Retinal pigment epithelial cell (primary cell): ENCODE measurements around the gene FAM90A26.
"Not testable (repeated sequence)": the region's sequence is repeated elsewhere in the genome, so short reads cannot be mapped to it uniquely, and the experiment has no call there.

Source experiments
- DNase-seq: peaks from one replicate; pipeline ENCODE4 v3.0.0-alpha.2; 2010; ENCODE audit warnings: low read depth
- H3K4me3 ChIP-seq: 2 replicates; pipeline ENCODE4 v1.5.1; 2011; ENCODE audit warnings: mild to moderate bottlenecking, low read length, control low read depth, moderate library complexity
- TF ChIP-seq, protein P1 (sequence below): conservative IDR thresholded peaks from 2 replicates; pipeline ENCODE4 v1.5.1; 2011; ENCODE audit warnings: low read depth, low read length, control low read depth, inconsistent platforms

FAM90A26 gene

DNA sequence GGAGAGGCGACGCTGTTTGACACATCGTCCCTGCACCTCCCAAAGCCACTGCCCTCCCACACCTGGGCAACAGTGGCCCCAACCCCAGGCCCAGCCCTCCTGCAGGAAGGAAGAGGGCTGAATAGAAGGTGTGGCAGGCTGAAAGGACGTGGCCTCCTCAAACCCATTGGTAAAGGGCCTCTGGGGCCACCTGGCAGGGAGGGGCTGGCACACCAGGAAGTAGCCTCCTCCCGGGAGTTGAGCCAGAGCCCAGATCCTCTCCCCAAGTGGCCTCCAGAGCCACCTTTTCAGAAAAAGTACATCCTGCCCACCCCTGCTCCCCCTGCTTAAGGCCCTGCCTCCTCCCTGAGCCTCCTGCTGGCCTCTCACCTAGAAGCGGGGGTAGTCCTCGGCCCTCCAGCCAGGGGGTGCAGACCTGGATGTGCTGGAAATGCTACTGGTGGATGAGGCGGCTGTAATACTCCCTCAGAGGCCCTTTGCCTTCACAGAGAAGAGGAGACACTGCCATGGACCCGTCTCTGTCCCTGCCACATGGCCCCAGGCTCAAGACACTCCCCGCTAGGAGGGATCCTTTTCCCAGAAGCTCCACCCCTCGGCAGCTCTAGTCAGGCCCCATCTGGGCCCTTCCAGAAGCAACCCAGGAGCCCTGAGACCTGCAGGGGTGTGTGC lies at the start of gene FAM90A26:
FAM90A26 (plus strand) TSS at position 619 of the 669 bp plus-strand sequence. CDS start 2,764 bp downstream, outside the sequence.
- DNase-seq, H3K4me3 ChIP-seq: not testable (repeated sequence)

GRCh38 chr4:9122711-9123110 lies 47.5 kb upstream of the FAM90A26 start:
- DNase-seq, H3K4me3 ChIP-seq: not testable (repeated sequence)

- not testable (repeated sequence) for H3K4me3 ChIP-seq, DNase-seq
- TF ChIP-seq, protein P1, sequence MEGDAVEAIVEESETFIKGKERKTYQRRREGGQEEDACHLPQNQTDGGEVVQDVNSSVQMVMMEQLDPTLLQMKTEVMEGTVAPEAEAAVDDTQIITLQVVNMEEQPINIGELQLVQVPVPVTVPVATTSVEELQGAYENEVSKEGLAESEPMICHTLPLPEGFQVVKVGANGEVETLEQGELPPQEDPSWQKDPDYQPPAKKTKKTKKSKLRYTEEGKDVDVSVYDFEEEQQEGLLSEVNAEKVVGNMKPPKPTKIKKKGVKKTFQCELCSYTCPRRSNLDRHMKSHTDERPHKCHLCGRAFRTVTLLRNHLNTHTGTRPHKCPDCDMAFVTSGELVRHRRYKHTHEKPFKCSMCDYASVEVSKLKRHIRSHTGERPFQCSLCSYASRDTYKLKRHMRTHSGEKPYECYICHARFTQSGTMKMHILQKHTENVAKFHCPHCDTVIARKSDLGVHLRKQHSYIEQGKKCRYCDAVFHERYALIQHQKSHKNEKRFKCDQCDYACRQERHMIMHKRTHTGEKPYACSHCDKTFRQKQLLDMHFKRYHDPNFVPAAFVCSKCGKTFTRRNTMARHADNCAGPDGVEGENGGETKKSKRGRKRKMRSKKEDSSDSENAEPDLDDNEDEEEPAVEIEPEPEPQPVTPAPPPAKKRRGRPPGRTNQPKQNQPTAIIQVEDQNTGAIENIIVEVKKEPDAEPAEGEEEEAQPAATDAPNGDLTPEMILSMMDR, result peak; percentile 41
These were observed 46.6 kb upstream of the FAM90A26 start for GRCh38 chr4:9123572-9124007.

- DNase-seq, H3K4me3 ChIP-seq: not testable (repeated sequence)
These were observed 44.5 kb upstream of the FAM90A26 start for GRCh38 chr4:9125601-9126161.

DNA sequence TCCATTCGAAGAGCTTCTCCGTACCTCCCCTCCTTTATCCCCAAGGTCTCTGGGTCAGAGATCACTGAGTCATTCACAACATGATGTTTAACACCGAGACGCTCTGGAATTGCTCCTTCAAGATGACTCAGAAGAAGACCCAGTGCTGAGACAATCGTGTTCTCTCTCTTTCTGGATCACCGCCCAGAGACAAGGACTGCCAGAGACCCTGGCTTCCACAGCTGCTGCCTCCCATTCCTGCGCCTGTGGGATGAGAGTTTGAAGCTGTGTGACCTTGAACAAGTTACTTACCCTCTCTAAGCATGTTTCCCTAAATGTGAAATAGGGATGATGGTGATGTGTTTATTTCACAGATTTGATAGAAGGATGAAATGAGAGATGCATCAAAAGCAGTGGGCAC lies 38.8 kb upstream of the FAM90A26 start:
- not testable (repeated sequence) for DNase-seq, H3K4me3 ChIP-seq

DNA sequence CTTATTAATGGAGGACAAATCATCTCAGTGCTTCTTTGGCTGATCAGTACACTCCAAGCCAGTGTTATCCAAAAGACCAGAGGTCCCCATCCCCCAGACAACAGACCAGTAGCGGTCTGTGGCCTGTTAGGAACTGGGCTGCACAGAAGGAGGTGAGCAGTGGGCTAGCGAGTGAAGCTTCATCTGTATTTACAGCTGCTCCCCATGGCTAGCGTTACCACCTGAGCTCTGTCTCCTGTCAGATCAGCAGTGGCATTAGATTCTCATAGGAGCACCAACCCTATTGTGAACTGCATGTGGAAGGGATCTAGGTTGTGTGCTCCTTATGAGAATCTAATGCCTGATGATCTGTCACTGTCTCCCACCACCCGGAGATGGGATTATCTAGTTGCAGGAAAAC lies 37.4 kb upstream of the FAM90A26 start:
- not testable (repeated sequence) for DNase-seq, H3K4me3 ChIP-seq

DNA sequence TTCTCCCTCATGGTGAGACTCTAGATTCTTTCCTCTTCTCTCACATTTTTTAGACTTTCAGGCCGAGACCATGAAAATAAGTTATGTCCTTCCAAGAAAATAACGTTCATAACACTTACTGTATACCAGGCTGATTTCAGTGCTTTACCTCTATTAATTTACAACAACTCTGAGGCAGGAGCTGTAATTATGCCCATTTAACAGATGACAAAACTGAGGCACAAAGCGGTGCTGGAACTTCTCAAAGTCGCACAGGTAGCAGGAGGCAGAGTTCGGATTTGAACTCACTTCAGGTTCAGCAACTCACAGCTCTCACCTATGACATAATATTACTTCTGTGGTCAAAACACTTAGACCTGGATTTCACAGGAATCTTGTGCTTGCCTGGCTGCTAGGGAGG lies 36.2 kb upstream of the FAM90A26 start:
- H3K4me3 ChIP-seq, DNase-seq: not testable (repeated sequence)

DNA sequence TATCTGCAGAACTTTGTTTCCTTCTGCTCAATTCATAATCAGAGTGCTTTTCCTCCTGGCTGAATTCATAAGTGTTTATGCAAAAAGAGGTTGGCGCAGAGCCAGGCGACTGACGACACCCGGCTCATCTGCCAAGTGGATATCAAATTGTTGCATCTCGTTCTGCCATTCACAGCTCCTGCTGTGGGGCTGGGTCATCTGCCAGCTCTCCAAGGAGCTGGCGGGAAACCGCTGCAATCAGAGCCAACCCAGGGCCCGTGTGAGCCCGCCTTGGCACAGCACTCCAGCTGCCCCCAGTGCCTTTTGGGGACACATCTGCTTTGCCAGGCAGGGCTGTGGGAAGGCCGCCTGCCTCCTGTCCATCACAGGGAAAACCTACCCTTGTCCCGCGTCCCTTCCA lies 35.7 kb upstream of the FAM90A26 start:
- not testable (repeated sequence) for DNase-seq

DNA sequence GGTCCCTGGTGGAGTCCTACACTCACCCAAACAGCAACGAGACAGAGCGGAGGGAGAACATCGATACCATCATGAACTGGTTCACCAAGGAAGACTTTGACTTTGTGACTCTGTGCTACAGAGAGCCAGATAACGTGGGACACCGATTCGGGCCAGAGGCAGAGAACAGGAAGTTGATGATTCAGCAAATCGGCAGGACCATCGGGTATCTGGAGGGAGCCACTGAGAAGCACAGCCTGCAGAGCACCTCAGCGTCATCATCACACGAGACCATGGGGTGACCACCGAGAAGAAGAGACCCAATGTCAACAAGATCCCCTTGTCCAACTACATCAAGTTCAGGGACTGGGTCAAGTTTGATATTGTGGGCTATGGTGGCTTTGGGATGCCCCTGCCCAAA lies 29.2 kb upstream of the FAM90A26 start:
- not testable (repeated sequence) for DNase-seq, H3K4me3 ChIP-seq

More for the DNA sequence above, 35.7 kb upstream of the FAM90A26 start:
- H3K4me3 ChIP-seq, result not testable (repeated sequence)

GRCh38 chr4:9142786-9143185 lies 27.4 kb upstream of the FAM90A26 start:
- DNase-seq, result not testable (repeated sequence)

DNA sequence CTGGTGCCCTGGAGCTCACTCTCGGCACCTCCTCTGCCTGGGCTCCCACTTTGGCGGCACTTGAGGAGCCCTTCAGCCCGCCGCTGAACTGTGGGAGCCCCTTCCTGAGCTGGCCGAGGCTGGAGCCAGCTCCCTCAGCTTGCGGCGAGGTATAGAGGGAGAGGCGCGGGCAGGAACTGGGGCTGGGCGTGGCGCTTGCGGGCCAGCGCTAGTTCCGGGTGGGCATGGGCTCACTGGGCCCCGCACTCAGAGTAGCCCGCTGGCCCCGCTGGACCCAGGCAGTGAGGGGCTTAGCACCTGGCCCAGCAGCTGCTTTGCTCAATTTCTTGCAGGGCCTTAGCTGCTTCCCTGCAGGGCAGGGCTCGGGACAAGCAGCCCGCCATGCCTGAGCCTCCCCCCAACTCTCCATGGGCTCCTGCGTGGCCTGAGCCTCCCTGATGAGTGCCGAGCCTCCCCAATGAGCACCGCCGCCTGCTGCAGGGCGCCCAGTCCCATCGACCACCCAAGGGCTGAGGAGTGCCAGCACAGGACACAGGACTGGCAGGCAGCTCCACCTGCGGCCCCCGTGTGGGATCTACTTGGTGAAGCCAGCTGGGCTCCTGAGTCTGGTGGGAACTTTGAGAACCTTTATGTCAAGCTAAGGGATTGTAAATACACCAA lies 26.7 kb upstream of the FAM90A26 start:
- TF ChIP-seq, protein P1, result no peak
- no peak for DNase-seq
- H3K4me3 ChIP-seq, result no peak overlapping the region

More at GRCh38 chr4:9142786-9143185, 27.4 kb upstream of the FAM90A26 start:
- H3K4me3 ChIP-seq, result not testable (repeated sequence)

DNA sequence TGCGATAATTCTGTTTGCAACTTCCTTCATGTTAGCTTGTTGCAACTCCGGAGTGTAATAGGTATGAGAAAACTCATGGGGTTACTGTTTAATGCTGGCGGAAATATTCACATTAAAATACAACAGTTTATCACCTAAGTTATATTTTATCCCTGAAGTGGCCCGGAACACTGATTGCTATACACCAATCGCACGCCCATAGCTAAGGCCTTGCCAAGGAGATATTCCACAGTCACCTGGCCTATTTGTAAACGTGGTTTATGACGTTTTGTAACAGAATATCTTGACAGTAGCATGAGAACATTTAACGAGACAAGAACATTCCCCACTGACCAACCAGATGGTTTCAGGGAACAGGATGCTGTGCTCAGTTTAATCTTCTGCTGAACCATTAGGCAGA lies 23.2 kb upstream of the FAM90A26 start:
- H3K4me3 ChIP-seq, result no peak overlapping the region
- DNase-seq, result no peak
- TF ChIP-seq, protein P1, result no peak

GRCh38 chr4:9147368-9147767 lies 22.8 kb upstream of the FAM90A26 start:
- not testable (repeated sequence) for DNase-seq, H3K4me3 ChIP-seq
